ENCODE results near the gene ENGASE. TPM values are rescaled to one million over a fixed set of nuclear protein-coding genes. Genes with fewer than 3 reads are reported as not detected.

Gene ENGASE
- total and polyA plus RNA-seq, 2 of the 8 experiments (the other 6 are each of a cell fraction or from before 2014, with no cell fraction given), result 9.3 to 36.1 TPM

DNA sequence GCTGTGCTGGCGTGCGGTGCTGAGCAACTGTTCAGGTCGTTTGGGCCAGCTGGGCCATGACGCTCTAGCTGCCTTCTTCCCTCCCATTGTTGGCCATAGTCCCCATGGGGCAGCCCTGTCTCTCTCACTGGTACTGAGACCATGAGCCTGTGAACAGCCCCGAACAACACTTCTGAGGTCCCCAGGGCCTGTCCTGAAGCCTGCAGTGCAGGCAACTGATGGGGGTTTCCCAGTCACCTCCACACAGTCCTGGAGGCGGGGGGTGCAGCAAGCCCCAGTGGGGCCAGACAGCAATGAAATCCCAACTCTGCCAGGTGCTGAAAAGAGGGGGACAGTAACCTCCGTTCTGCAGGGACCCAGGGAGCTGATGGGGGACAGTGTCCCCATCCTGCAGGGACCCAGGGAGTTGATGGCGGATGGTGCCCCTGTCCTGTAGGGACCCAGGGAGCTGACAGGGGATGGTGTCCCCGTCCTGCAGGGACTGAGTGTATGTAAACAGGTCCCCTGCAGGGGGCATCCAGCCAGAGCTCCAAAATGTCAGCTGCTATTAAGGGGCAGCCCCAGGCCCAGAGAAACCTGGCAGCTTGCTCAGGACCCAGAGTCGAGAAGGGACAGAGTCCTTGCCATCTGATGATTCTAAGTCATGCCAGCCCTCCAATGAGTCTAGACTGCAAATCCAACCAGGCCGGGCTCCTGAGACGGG lies 30.4 kb downstream of the ENGASE start (continued):
- TF ChIP-seq CEBPB (IDR thresholded peaks at IDR 0.05; ENCODE audit: low read depth, low read length), result no peak
- TF ChIP-seq RAD21 (IDR thresholded peaks at IDR 0.05 in 1 of 2, conservative IDR thresholded peaks at IDR 0.05 in 1 of 2; ENCODE audit: low read depth in 2 of 2, low read length in 2 of 2), result 0 out of 4 replicates have a peak, but pooled peaks of 1 of the 2 experiments have one; percentile 10
- no peak for TF ChIP-seq ASH2L (IDR thresholded peaks at IDR 0.05; ENCODE audit: low read length)
- no peak for TF ChIP-seq MAFK (IDR thresholded peaks at IDR 0.05; ENCODE audit: low read depth, low read length)
- TF ChIP-seq BCL11A (IDR thresholded peaks at IDR 0.05; ENCODE audit: low read depth in 2 of 2, low read length in 2 of 2), result no peak
- TF ChIP-seq GABPA (IDR thresholded peaks at IDR 0.05; ENCODE audit: borderline replicate concordance, insufficient read depth, low read length), result peak; percentile 50; the same call in 1 of the 2 replicates
- no peak for TF ChIP-seq BACH1 (IDR thresholded peaks at IDR 0.05; ENCODE audit: low read length)
- no peak for TF ChIP-seq HDAC6 (IDR thresholded peaks at IDR 0.05; ENCODE audit: low read depth, low read length)
- TF ChIP-seq SUZ12 (IDR thresholded peaks at IDR 0.05; ENCODE audit: low read length), result no peak
